ENCODE measurements around the gene FLT3LG. TPM values are rescaled to one million over a fixed set of nuclear protein-coding genes. Genes with fewer than 3 reads are reported as not detected.

FLT3LG gene
- total and polyA plus RNA-seq, 2 of the 8 experiments (the other 6 are each of a cell fraction or from before 2014, with no cell fraction given), result 1.6 to 3.2 TPM

GRCh38 chr19:49453013-49453756 is 20.8 kb upstream of the FLT3LG start, which contains the start of gene ALDH16A1 (continued):
- TF ChIP-seq CTBP2 (IDR thresholded peaks at IDR 0.05; ENCODE audit: borderline replicate concordance, insufficient read depth, insufficient read length, low read length) (no peak), CHD2 (IDR thresholded peaks at IDR 0.05; ENCODE audit: low read length) (peak; percentile 83), PHF8 (conservative IDR thresholded peaks at IDR 0.05; ENCODE audit: low read depth, low read length) (peak; percentile 91), TCF12 (IDR thresholded peaks at IDR 0.05; ENCODE audit: low read depth, low read length) (no peak), CTCF (IDR thresholded peaks at IDR 0.05; ENCODE audit: control extremely low read depth in 1 of 3, insufficient read depth in 1 of 3, low read depth in 1 of 3, low read length in 3 of 3) (no peak), KDM5A (IDR thresholded peaks at IDR 0.05; ENCODE audit: low read length) (no peak), TBP (IDR thresholded peaks at IDR 0.05; ENCODE audit: low read depth, low read length) (peak; percentile 96), POU5F1 (IDR thresholded peaks at IDR 0.05; ENCODE audit: low read depth, low read length) (no peak), RBBP5 (IDR thresholded peaks at IDR 0.05; ENCODE audit: borderline replicate concordance, low read depth, low read length) (0 out of 2 replicates have a peak, but pooled peaks have one; percentile 64), SAP30 (IDR thresholded peaks at IDR 0.05; ENCODE audit: insufficient read depth, insufficient replicate concordance, low read length) (no peak), BACH1 (IDR thresholded peaks at IDR 0.05; ENCODE audit: low read length) (no peak), EP300 (IDR thresholded peaks at IDR 0.05; ENCODE audit: borderline replicate concordance in 1 of 2, low read depth in 2 of 2, low read length in 2 of 2) (no peak), KDM4A (IDR thresholded peaks at IDR 0.05; ENCODE audit: low read depth, low read length, severe bottlenecking) (peak; percentile 45), RAD21 (IDR thresholded peaks at IDR 0.05 in 1 of 2, conservative IDR thresholded peaks at IDR 0.05 in 1 of 2; ENCODE audit: low read depth in 2 of 2, low read length in 2 of 2) (no peak), NRF1 (IDR thresholded peaks at IDR 0.05; ENCODE audit: low read depth, low read length) (peak; percentile 86), YY1 (IDR thresholded peaks at IDR 0.05; ENCODE audit: low read depth, low read length) (no peak), USF2 (IDR thresholded peaks at IDR 0.05; ENCODE audit: low read length) (peak; percentile 87)

All from H1 (cell line).